ENCODE results near the gene E4F1. TPM values are rescaled to one million over a fixed set of nuclear protein-coding genes. Genes with fewer than 3 reads are reported as not detected.

Gene E4F1
- total RNA-seq, 6 experiments from 2014 or later = 8.9 to 11.3 (median 10.4) TPM

DNA sequence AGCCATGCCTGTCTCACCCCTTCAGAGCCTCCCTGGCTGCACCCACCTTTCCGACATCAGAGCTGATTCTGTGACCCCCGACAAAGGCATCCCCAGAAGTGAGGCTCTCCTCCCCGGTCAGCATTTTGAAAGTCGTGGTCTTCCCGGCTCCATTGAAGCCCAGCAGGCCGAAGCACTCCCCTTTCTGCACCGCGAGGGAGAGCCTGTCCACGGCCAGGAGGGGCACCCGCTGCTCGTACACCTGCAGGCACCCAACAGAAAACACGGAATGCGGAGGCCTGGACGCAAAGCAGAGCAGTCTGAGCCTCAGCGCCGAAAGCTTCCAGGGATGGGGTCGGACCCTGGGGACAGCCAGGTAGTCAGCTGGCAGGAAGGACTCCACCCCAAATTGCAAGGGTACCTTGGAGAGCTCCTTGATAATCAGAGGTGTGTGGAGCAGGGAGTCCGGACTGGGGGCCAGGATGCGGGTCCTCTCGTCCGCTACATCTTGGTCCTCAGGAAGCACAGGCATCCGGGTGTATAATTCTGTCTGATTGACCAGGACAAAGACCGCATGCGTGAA lies 57.7 kb downstream of the E4F1 start:
- H3K9me3 ChIP-seq = no peaks in the 10 kb centered on the region
- intact Hi-C loops (cut with DNase I) = no loop called here
- 77% methylated on average over 9 of the region's 24 CpGs for WGBS (ENCODE audit: insufficient coverage, low coverage, low lambda C conversion rate, missing lambda C conversion rate)
- no peaks in the 10 kb centered on the region for H3K36me3 ChIP-seq
- no peaks in the 10 kb centered on the region for H3K27me3 ChIP-seq
- DNase-seq (no peak), ATAC-seq (no peak)
- no peak overlapping the region for H3K27ac ChIP-seq
- H3K4me1 ChIP-seq = no peaks in the 10 kb centered on the region
- no peak overlapping the region for H3K4me3 ChIP-seq
- no peak for TF ChIP-seq POLR2A (IDR thresholded peaks at IDR 0.05)
- TF ChIP-seq, protein P1, sequence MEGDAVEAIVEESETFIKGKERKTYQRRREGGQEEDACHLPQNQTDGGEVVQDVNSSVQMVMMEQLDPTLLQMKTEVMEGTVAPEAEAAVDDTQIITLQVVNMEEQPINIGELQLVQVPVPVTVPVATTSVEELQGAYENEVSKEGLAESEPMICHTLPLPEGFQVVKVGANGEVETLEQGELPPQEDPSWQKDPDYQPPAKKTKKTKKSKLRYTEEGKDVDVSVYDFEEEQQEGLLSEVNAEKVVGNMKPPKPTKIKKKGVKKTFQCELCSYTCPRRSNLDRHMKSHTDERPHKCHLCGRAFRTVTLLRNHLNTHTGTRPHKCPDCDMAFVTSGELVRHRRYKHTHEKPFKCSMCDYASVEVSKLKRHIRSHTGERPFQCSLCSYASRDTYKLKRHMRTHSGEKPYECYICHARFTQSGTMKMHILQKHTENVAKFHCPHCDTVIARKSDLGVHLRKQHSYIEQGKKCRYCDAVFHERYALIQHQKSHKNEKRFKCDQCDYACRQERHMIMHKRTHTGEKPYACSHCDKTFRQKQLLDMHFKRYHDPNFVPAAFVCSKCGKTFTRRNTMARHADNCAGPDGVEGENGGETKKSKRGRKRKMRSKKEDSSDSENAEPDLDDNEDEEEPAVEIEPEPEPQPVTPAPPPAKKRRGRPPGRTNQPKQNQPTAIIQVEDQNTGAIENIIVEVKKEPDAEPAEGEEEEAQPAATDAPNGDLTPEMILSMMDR (IDR thresholded peaks at IDR 0.05) = no peak

- ATAC-seq (no peak), DNase-seq (no peak)
- Histone ChIP-seq H3K4me3 (no peak overlapping the region), H3K9me3 (no peaks in the 10 kb centered on the region), H3K27ac (no peak overlapping the region), H3K27me3 (no peaks in the 10 kb centered on the region), H3K4me1 (no peaks in the 10 kb centered on the region), H3K36me3 (no peaks in the 10 kb centered on the region)
- no peak for TF ChIP-seq POLR2A (IDR thresholded peaks at IDR 0.05)
- TF ChIP-seq, protein P1 (IDR thresholded peaks at IDR 0.05) = no peak
- 27% methylated on average over 2 of the region's 5 CpGs for WGBS (ENCODE audit: insufficient coverage, low coverage, low lambda C conversion rate, missing lambda C conversion rate)
- intact Hi-C loops (cut with DNase I) = no loop called here
These were observed 58.9 kb downstream of the E4F1 start for GRCh38 chr16:2282262-2282661.

DNA sequence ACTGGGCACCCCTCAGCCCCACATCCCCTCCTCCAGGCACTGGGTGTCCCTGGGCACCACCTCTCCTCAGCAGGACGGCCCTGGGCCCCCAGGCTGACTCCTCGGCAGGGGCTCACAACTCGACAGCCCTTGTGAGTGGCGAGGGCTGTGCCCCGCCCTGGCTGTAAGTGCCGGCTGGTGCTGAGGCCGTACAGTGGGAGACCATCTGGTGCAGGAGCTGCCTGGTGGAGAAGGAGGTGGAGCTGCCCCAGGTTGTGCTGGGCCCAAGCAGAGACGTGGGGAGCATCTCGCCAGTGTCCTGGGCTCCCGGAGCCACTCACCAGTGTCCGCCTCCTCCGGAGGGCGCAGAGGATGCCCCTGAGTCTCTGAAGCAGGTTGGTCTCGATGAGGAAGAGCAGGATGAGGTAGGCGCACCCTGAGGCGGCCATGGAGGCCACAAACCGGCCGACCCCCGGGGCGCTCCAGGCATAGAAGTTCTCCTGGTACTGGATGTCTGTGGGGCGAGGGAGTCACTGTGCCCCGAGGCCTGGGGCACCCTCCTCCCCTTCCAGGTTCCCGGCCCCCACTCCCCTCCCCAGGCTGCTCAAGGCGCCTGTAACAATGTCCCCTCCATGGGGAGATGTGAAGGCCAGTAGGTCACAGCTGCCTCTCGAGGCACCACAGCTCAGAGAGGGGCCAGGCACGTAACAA lies 59.6 kb downstream of the E4F1 start:
- DNase-seq (no peak), ATAC-seq (no peak)
- no peaks in the 10 kb centered on the region for H3K27me3 ChIP-seq
- H3K9me3 ChIP-seq = no peaks in the 10 kb centered on the region
- 80% methylated on average over 1 of the region's 26 CpGs for WGBS (ENCODE audit: insufficient coverage, low coverage, low lambda C conversion rate, missing lambda C conversion rate)
- no peak for TF ChIP-seq POLR2A (IDR thresholded peaks at IDR 0.05)
- TF ChIP-seq, protein P1 (IDR thresholded peaks at IDR 0.05) = no peak
- no peaks in the 10 kb centered on the region for H3K4me1 ChIP-seq
- no peak overlapping the region for H3K27ac ChIP-seq
- H3K36me3 ChIP-seq = no peaks in the 10 kb centered on the region
- intact Hi-C loops (cut with DNase I) = no loop called here
- no peak overlapping the region for H3K4me3 ChIP-seq

- WGBS (ENCODE audit: insufficient coverage, low coverage, low lambda C conversion rate, missing lambda C conversion rate) = 70% methylated on average over 5 of the region's 37 CpGs
- intact Hi-C loops (cut with DNase I) = no loop called here
- H3K27me3 ChIP-seq = no peaks in the 10 kb centered on the region
- H3K36me3 ChIP-seq = no peaks in the 10 kb centered on the region
- H3K4me3 ChIP-seq = no peak overlapping the region
- H3K9me3 ChIP-seq = no peaks in the 10 kb centered on the region
- ATAC-seq = no peak
- H3K4me1 ChIP-seq = no peaks in the 10 kb centered on the region
- H3K27ac ChIP-seq = no peak overlapping the region
- DNase-seq = no peak
- TF ChIP-seq, protein P1 (IDR thresholded peaks at IDR 0.05) = no peak
- TF ChIP-seq POLR2A (IDR thresholded peaks at IDR 0.05) = no peak
These were observed 60.8 kb downstream of the E4F1 start for GRCh38 chr16:2284001-2284770.
